Fibroblast of lung (primary cell): ENCODE results near the gene SNX30. TPM values are rescaled to one million over a fixed set of nuclear protein-coding genes. Genes with fewer than 3 reads are reported as not detected.

Experiments
- DNase-seq, 2 donors: peaks; one replicate each; pipeline versions ENCODE4 v3.0.0 to v3.0.0-alpha.2; 2010; ENCODE audit warnings: low read depth in 2 of 2
- H2AFZ ChIP-seq: 2 replicates; pipeline ENCODE4 v1.5.1; 2012; ENCODE audit warnings: low read length, control low read depth, inconsistent platforms
- H3K27ac ChIP-seq: 2 replicates; pipeline ENCODE4 v1.5.1; 2011; ENCODE audit warnings: low read length, control low read depth; ENCODE audit not compliant: insufficient read depth
- H3K27me3 ChIP-seq: 2 replicates; pipeline ENCODE4 v1.5.1; 2011; ENCODE audit warnings: mild to moderate bottlenecking, low read length; ENCODE audit not compliant: control insufficient read depth, insufficient read depth
- H3K36me3 ChIP-seq: 2 replicates; pipeline ENCODE4 v1.5.1; 2011; ENCODE audit warnings: low read length; ENCODE audit not compliant: control insufficient read depth, insufficient read depth
- H3K4me1 ChIP-seq: 2 replicates; pipeline ENCODE4 v1.5.1; 2011; ENCODE audit warnings: low read length; ENCODE audit not compliant: control insufficient read depth, insufficient read depth; ENCODE audit errors: extremely low read depth
- H3K4me2 ChIP-seq: 2 replicates; pipeline ENCODE4 v1.5.1; 2011; ENCODE audit warnings: low read length, control low read depth; ENCODE audit not compliant: insufficient read depth; ENCODE audit errors: extremely low read depth
- H3K4me3 ChIP-seq, 4 experiments: fragments of 200-600 bp in 1 of 4; sonication (generic) in 1 of 4; replicated peaks in 1 of 4; 2 replicates each; pipeline ENCODE4 v1.5.1; 2011 to 2016; ENCODE audit warnings: low read length in 4 of 4, low read depth in 3 of 4, mild to moderate bottlenecking in 3 of 4, control low read depth in 2 of 4, inconsistent platforms in 1 of 4, mixed read lengths in 1 of 4; ENCODE audit not compliant: insufficient read depth in 1 of 4; ENCODE audit errors: control extremely low read depth in 1 of 4
- H3K79me2 ChIP-seq: 2 replicates; pipeline ENCODE4 v1.5.1; 2012; ENCODE audit warnings: mild to moderate bottlenecking, low read length, inconsistent platforms; ENCODE audit not compliant: control insufficient read depth, insufficient read depth
- H3K9ac ChIP-seq: 2 replicates; pipeline ENCODE4 v1.5.1; 2011; ENCODE audit warnings: mild to moderate bottlenecking, low read length, control low read depth; ENCODE audit not compliant: insufficient read depth
- H3K9me3 ChIP-seq: 2 replicates; pipeline ENCODE4 v1.5.1; 2012; ENCODE audit warnings: low read depth, low read length; ENCODE audit not compliant: control insufficient read depth, insufficient read depth
- H4K20me1 ChIP-seq: 2 replicates; pipeline ENCODE4 v1.5.1; 2011; ENCODE audit warnings: low read length; ENCODE audit not compliant: control insufficient read depth, insufficient read depth; ENCODE audit errors: extremely low read depth
- EZH2 ChIP-seq: IDR thresholded peaks from 2 replicates; pipeline ENCODE4 v1.5.1; 2012; ENCODE audit warnings: low read length, control low read depth, mild to moderate bottlenecking; ENCODE audit errors: missing control alignments
- polyA plus RNA-seq, 2 donors: library from polyadenylated mRNA; depleted of rRNA in 1 of 2; stranded (reverse) in 1 of 2; unstranded in 1 of 2; fragments of >200 nt; gene quantifications; 2 replicates each; pipeline ENCODE4 v1.2.1, GENCODE V29; 2011 to 2012; ENCODE audit warnings: missing spikeins in 1 of 2
- total RNA-seq: library from RNA; depleted of rRNA; stranded (reverse); fragments of >200 nt; gene quantifications from 2 replicates; pipeline ENCODE4 v1.2.1, GENCODE V29; 2014
- TF ChIP-seq, protein P1 (sequence below), 2 donors: IDR thresholded peaks in 1 of 2; conservative IDR thresholded peaks in 1 of 2; 1 replicate in 1 of 2; 2 replicates in 1 of 2; pipeline ENCODE4 v1.5.1; 2011 to 2012; ENCODE audit warnings: low read length in 2 of 2, control low read depth in 1 of 2, inconsistent platforms in 1 of 2, low read depth in 1 of 2, mild to moderate bottlenecking in 1 of 2

Gene SNX30
- total and polyA plus RNA-seq, 2 donors (not counting 1 experiment from before 2014, with no cell fraction given): 7.9 to 20.6 TPM

- H3K79me2 ChIP-seq: no peaks in the 10 kb centered on the region
- no peak overlapping the region for H3K4me3 ChIP-seq
- H3K9me3 ChIP-seq: no peaks in the 10 kb centered on the region
- TF ChIP-seq, protein P1, sequence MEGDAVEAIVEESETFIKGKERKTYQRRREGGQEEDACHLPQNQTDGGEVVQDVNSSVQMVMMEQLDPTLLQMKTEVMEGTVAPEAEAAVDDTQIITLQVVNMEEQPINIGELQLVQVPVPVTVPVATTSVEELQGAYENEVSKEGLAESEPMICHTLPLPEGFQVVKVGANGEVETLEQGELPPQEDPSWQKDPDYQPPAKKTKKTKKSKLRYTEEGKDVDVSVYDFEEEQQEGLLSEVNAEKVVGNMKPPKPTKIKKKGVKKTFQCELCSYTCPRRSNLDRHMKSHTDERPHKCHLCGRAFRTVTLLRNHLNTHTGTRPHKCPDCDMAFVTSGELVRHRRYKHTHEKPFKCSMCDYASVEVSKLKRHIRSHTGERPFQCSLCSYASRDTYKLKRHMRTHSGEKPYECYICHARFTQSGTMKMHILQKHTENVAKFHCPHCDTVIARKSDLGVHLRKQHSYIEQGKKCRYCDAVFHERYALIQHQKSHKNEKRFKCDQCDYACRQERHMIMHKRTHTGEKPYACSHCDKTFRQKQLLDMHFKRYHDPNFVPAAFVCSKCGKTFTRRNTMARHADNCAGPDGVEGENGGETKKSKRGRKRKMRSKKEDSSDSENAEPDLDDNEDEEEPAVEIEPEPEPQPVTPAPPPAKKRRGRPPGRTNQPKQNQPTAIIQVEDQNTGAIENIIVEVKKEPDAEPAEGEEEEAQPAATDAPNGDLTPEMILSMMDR (conservative IDR thresholded peaks at IDR 0.05 in 1 of 2, IDR thresholded peaks at IDR 0.05 in 1 of 2; ENCODE audit: low read depth in 1 of 2, low read length in 2 of 2): no peak
- TF ChIP-seq EZH2: no peak
- H3K9ac ChIP-seq: no peak overlapping the region
- H4K20me1 ChIP-seq: no peaks in the 10 kb centered on the region
- no peak overlapping the region for H2AFZ ChIP-seq
- H3K27me3 ChIP-seq: no peaks in the 10 kb centered on the region
- H3K4me1 ChIP-seq: no peaks in the 10 kb centered on the region
- H3K36me3 ChIP-seq: no peaks in the 10 kb centered on the region
- no peak for DNase-seq
- no peak overlapping the region for H3K4me2 ChIP-seq
- no peak overlapping the region for H3K27ac ChIP-seq
Observed at GRCh38 chr9:112869041-112869529, 118.5 kb downstream of the SNX30 start.

DNA sequence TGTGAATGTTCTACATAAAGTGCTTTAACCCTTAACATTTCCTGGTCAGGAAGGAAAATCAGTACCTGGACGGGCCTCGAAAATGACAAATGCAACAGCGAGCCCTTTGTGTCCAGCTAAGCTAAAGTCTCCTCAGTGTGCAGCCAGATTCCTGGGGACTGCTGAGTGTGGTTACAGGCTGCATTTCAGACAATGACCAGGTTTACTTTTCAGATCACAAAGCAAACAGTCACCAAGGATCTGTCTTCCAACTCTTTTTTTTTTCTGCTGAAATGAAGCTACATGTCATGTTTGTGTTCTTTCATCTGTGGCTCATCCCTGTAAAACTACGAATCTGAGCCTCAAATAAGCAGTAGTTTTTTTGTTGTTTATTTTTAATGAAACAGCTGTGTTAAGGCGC lies 119.4 kb downstream of the SNX30 start:
- Histone ChIP-seq H3K4me3 (no peak overlapping the region), H2AFZ (no peak overlapping the region), H3K79me2 (no peaks in the 10 kb centered on the region), H3K9me3 (no peaks in the 10 kb centered on the region), H3K9ac (no peak overlapping the region), H3K36me3 (no peaks in the 10 kb centered on the region), H4K20me1 (no peaks in the 10 kb centered on the region), H3K27me3 (no peaks in the 10 kb centered on the region), H3K4me1 (no peaks in the 10 kb centered on the region), H3K27ac (no peak overlapping the region), H3K4me2 (no peak overlapping the region)
- DNase-seq: no peak
- TF ChIP-seq, protein P1 (conservative IDR thresholded peaks at IDR 0.05 in 1 of 2, IDR thresholded peaks at IDR 0.05 in 1 of 2; ENCODE audit: low read depth in 1 of 2, low read length in 2 of 2): no peak
- TF ChIP-seq EZH2: no peak

DNA sequence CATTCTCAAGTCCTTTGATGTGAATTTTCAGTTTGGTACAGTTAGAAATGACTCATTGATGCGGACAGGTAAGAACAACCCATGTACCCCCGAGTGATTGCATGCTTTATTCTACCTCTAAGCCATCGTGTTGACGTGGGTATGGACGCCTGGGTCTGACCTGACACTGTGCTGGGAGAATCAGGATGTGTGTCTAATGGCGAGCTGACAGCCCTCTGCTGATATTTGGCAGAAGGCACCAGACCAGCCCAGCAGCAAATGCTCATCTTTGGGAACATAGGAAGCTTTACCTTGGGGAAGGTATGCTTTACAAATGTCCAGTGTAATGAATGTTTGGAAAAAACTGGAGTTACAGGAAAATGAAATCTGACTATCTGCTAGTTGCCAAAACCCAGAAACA lies 120.0 kb downstream of the SNX30 start:
- Histone ChIP-seq H3K36me3 (no peaks in the 10 kb centered on the region), H3K27ac (no peak overlapping the region), H3K4me3 (no peak overlapping the region), H3K9me3 (no peaks in the 10 kb centered on the region), H3K4me1 (no peaks in the 10 kb centered on the region), H3K27me3 (no peaks in the 10 kb centered on the region), H2AFZ (no peak overlapping the region), H3K79me2 (no peaks in the 10 kb centered on the region), H3K9ac (no peak overlapping the region), H4K20me1 (no peaks in the 10 kb centered on the region), H3K4me2 (no peak overlapping the region)
- DNase-seq: no peak
- TF ChIP-seq, protein P1 (conservative IDR thresholded peaks at IDR 0.05 in 1 of 2, IDR thresholded peaks at IDR 0.05 in 1 of 2; ENCODE audit: low read depth in 1 of 2, low read length in 2 of 2): no peak
- no peak for TF ChIP-seq EZH2
